ENCODE data around the gene PAXIP1. TPM values are rescaled to one million over a fixed set of nuclear protein-coding genes. Genes with fewer than 3 reads are reported as not detected.

The PAXIP1 gene
- total RNA-seq, 1 donor from 2014 or later = 9.4 TPM

- DNase-seq (ENCODE audit: low read depth) = no peak
- H3K36me3 ChIP-seq (ENCODE audit: control insufficient read depth, insufficient read depth, low read length) = no peaks in the 10 kb centered on the region
- H3K27me3 ChIP-seq (ENCODE audit: control insufficient read depth, insufficient read depth, low read length) = no peaks in the 10 kb centered on the region
- TF ChIP-seq CTCF (IDR thresholded peaks at IDR 0.05; ENCODE audit: insufficient read depth, low read length, poor library complexity, severe bottlenecking) = no peak
- no peak overlapping the region for H3K4me3 ChIP-seq (ENCODE audit: low read depth, low read length)
These were observed 7.9 kb downstream of the PAXIP1 start for GRCh38 chr7:154994996-154995395.

GRCh38 chr7:154990964-154991540 is 11.9 kb downstream of the PAXIP1 start:
- Histone ChIP-seq H3K4me3 (ENCODE audit: low read depth, low read length) (no peak overlapping the region), H3K27me3 (ENCODE audit: control insufficient read depth, insufficient read depth, low read length) (no peaks in the 10 kb centered on the region), H3K36me3 (ENCODE audit: control insufficient read depth, insufficient read depth, low read length) (no peaks in the 10 kb centered on the region)
- no peak for DNase-seq (ENCODE audit: low read depth)
- no peak for TF ChIP-seq CTCF (IDR thresholded peaks at IDR 0.05; ENCODE audit: insufficient read depth, low read length, poor library complexity, severe bottlenecking)

- H3K36me3 ChIP-seq (ENCODE audit: control insufficient read depth, insufficient read depth, low read length) = no peaks in the 10 kb centered on the region
- TF ChIP-seq CTCF (IDR thresholded peaks at IDR 0.05; ENCODE audit: insufficient read depth, low read length, poor library complexity, severe bottlenecking) = no peak
- DNase-seq (ENCODE audit: low read depth) = no peak
- H3K27me3 ChIP-seq (ENCODE audit: control insufficient read depth, insufficient read depth, low read length) = no peaks in the 10 kb centered on the region
- no peak overlapping the region for H3K4me3 ChIP-seq (ENCODE audit: low read depth, low read length)
These were observed 15.4 kb downstream of the PAXIP1 start for GRCh38 chr7:154987571-154987970.

GRCh38 chr7:154986200-154986945 is 16.6 kb downstream of the PAXIP1 start:
- TF ChIP-seq CTCF (IDR thresholded peaks at IDR 0.05; ENCODE audit: insufficient read depth, low read length, poor library complexity, severe bottlenecking) = no peak
- Histone ChIP-seq H3K36me3 (ENCODE audit: control insufficient read depth, insufficient read depth, low read length) (no peaks in the 10 kb centered on the region), H3K27me3 (ENCODE audit: control insufficient read depth, insufficient read depth, low read length) (no peaks in the 10 kb centered on the region), H3K4me3 (ENCODE audit: low read depth, low read length) (no peak overlapping the region)
- no peak for DNase-seq (ENCODE audit: low read depth)

- H3K4me3 ChIP-seq (ENCODE audit: low read depth, low read length) = no peak overlapping the region
- TF ChIP-seq CTCF (IDR thresholded peaks at IDR 0.05; ENCODE audit: insufficient read depth, low read length, poor library complexity, severe bottlenecking) = no peak
- H3K27me3 ChIP-seq (ENCODE audit: control insufficient read depth, insufficient read depth, low read length) = no peaks in the 10 kb centered on the region
- no peaks in the 10 kb centered on the region for H3K36me3 ChIP-seq (ENCODE audit: control insufficient read depth, insufficient read depth, low read length)
- no peak for DNase-seq (ENCODE audit: low read depth)
These were observed 17.7 kb downstream of the PAXIP1 start for GRCh38 chr7:154985230-154985629.
